Myocyte (in vitro differentiated cells): ENCODE measurements around the gene OSMR. TPM values are rescaled to one million over a fixed set of nuclear protein-coding genes. Genes with fewer than 3 reads are reported as not detected.

Experiments
- DNase-seq: peaks from one replicate; pipeline ENCODE4 v3.0.0-alpha.2; 2012; ENCODE audit warnings: low read depth
- total RNA-seq: library from RNA; depleted of rRNA; stranded (reverse); fragments of >200 nt; gene quantifications from 2 replicates; pipeline ENCODE4 v1.2.3, GENCODE V29; 2014

OSMR gene
- total RNA-seq, 1 donor from 2014 or later, result 40.0 TPM

- peak; percentile 41 for DNase-seq
Measured at GRCh38 chr5:38925154-38925925, 79.5 kb downstream of the OSMR start.

- DNase-seq, result no peak
Measured at GRCh38 chr5:38926121-38926520, 80.3 kb downstream of the OSMR start.

- DNase-seq, result no peak
Measured at GRCh38 chr5:38927470-38927869, 81.7 kb downstream of the OSMR start.

DNA sequence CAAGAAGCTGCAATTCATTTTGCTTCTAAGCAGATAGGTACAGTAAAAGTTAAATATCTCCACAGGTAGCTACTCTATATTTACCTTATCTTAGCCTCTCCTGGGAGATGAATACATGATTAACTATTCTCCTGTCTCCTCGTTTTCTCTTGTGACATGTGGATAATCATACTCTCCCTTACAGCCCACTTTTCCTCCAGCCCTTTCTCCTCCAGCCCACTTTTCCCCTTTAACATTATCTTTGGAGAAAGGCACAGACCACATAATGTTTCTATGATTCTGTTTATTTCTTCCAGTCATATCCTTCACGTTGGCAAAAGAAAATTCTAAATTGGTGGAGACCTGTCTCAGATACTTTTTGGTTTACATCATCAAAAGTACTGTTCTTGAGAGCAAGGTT is 84.0 kb downstream of the OSMR start:
- no peak for DNase-seq

GRCh38 chr5:38931731-38932130 is 85.9 kb downstream of the OSMR start:
- no peak for DNase-seq

- DNase-seq, result no peak
Measured at GRCh38 chr5:38932854-38933408, 87.1 kb downstream of the OSMR start.

DNA sequence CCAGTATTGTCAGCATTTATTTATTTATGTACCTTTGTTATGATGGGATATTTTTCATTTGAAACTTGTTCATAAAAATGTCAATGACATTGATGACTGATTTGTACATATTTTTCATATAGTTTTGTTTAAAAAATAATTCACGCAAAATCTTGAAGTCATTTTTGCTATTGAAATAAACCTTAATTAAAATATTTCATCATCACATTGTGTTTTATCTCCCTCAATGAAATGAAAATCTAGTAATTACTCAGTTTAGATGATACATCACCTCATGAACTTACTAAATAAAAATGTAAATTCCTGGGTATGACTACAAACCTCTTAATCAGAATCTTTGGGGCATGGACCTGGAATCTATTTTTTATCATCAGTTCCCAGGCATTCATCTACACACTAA is 89.6 kb downstream of the OSMR start:
- DNase-seq, result no peak

DNA sequence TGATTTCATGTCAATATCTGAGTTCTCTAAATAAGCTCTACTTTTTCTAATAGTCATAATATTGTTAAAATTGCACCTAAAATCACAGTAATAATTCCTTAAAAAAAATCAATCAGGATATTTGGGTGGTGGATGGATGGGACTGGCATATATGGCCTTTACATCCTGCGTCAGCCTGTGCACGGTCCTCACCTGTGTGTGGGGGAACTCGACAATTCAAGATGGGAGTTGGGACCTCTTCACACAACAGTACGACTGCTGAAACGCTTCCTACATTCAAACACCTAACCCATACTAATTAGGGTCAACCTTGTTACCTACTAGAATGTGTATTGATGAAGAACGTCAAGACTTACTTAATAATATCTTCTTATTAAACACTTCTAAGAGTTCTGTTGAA is 90.5 kb downstream of the OSMR start:
- DNase-seq, result no peak

DNA sequence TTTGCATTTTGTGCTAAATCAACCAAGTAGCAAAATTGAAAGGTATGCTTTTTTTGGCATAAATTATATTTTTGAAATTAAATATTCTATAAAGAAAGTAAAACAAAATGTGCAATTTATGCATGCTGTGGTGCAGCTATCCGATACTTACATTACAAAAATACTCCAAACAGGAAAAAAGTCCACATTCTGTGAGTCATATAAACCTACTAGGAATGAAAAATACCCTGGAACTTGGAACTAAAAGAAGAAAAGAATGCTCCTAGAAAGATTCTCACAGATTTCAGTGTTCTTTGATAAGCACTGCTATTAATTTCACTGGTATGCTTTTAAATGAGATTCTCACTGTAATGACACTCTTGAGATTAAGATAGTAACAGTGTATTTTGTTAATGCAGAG is 92.6 kb downstream of the OSMR start:
- DNase-seq, result no peak

DNA sequence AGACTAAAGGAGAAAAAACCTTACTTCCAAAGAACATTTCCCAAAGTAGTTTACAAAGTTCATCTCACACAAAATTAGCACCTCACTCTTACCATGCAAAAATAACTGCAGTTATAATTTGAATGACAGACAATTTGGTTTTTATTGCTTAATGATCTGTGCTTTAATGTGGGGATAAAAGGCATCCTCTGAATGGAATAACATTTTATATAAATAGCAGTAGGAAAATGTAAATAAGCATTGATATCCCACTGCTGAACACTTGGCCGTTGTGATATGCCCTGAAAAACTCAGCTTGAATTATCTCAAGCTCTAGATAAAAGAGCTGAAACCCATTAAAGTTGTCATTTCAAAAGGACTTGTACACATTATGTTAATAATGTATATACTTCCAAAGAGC is 93.2 kb downstream of the OSMR start:
- no peak for DNase-seq

- no peak for DNase-seq
Measured at GRCh38 chr5:38940230-38940858, 94.5 kb downstream of the OSMR start.

DNA sequence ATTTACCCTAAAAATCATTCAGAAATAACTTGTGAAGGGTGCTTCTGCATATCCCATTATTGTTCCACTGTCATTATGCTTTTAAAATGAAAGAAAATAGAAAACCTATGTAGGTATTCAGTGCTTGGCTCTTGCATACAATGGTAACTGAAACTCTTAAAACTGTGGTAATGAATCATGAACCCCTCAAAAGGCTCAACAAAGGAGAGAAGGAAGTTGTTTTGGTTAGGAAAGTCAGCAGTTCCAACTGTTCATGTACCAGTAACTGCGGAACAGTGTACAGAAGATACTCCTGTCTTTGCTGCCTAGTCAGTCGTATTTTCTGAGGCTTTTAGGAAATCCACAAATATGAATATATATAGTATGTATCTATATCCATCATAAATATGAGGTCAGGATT is 96.1 kb downstream of the OSMR start:
- DNase-seq, result no peak

- no peak for DNase-seq
Measured at GRCh38 chr5:38944282-38944681, 98.5 kb downstream of the OSMR start.

DNA sequence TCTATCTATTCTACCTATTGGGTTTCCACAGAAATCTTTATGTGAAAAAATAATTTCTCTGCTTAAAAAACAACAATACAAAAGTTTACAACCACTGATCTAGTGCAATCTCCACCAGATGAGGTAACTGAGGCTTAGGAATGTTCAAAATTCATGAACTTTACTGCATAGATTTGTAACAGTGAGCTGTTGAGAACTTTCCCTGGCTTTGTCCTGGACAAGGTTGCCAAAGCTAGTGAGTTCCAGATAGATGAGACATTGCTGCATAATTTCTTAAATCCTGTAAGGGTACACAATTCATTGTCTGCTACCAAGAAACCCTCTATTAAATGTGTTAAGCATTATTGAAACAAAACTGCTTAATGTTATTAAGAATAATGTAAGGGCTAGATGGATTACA is 102.7 kb downstream of the OSMR start:
- DNase-seq, result no peak

DNA sequence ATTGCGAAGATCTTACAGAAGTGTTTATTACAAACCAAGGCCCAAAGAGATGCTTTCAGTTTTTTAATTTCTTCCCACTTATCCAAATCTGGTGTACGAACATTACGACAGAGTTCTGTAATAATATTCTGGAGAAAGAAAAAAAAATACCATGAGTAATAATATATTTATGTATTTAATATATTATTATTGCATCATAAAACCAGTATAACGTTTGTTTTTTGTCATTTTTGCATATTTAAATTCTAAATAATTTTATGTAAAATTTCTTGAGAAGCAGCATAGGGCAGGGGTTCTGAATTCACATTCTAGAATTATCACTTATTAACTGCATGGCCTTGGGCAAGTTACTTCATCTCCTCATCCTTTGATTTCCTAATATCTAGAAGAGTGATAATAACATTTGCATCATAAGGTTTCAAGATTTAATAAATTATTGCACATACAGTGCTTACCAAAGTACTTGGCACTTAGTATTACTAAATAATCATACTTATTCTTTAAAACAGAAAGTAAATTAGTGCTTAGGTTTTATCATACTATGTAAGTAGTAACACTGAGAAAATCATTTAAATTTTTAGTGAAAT is 107.7 kb downstream of the OSMR start:
- no peak for DNase-seq

GRCh38 chr5:38961691-38962090 is 115.9 kb downstream of the OSMR start:
- no peak for DNase-seq

- DNase-seq, result no peak
Measured at GRCh38 chr5:38968665-38969064, 122.9 kb downstream of the OSMR start.

DNA sequence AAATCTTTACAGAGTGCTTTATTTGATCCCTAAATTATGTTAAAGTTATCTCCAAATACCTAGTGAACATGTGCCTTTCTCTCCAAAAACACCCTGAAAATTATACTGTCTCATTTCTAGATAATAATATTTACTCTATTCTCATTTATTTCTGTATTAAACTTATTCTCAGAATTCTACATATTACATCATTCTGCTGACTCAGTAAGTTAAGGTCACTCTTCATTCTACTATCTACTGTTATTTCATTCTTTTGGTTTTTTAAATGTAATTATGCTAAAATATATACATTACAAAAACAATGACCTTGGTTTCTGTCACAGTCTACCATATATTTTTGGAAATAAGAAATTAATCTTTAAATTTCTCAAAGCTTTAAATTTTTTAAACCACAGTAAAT is 132.2 kb downstream of the OSMR start:
- no peak for DNase-seq

GRCh38 chr5:38979535-38979934 is 133.7 kb downstream of the OSMR start:
- no peak for DNase-seq
